Endothelial cell of umbilical vein (primary cell): ENCODE data around the gene CCDC69.

Source experiments
- CTCF ChIP-seq, 2 donors: IDR thresholded peaks; 1 replicate in 1 of 2; 2 replicates in 1 of 2; pipeline ENCODE4 v1.5.1; 2011; ENCODE audit warnings: low read length in 2 of 2, mild to moderate bottlenecking in 2 of 2, moderate library complexity in 2 of 2, control low read depth in 1 of 2, inconsistent platforms in 1 of 2, low read depth in 1 of 2; ENCODE audit not compliant: insufficient read depth in 1 of 2; ENCODE audit errors: extremely low read depth in 1 of 2
- EZH2 ChIP-seq: IDR thresholded peaks from 2 replicates; pipeline ENCODE4 v1.6.1; 2012; ENCODE audit warnings: borderline replicate concordance, low read depth, mild to moderate bottlenecking, moderate library complexity, low read length, inconsistent platforms; ENCODE audit not compliant: severe bottlenecking
- FOS ChIP-seq: IDR thresholded peaks from 2 replicates; pipeline ENCODE4 v1.6.1; 2011; ENCODE audit warnings: mild to moderate bottlenecking, low read length, moderate library complexity, borderline replicate concordance; ENCODE audit not compliant: insufficient read depth
- GATA2 ChIP-seq: IDR thresholded peaks from 2 replicates; pipeline ENCODE4 v1.7.0; 2011; ENCODE audit warnings: low read depth, mild to moderate bottlenecking, moderate library complexity, mixed read lengths, low read length; ENCODE audit not compliant: insufficient read length, insufficient read depth
- POLR2A ChIP-seq: IDR thresholded peaks from 2 replicates; pipeline ENCODE4 v1.6.1; 2012; ENCODE audit warnings: low read depth, mild to moderate bottlenecking, control low read depth, low read length
- POLR2AphosphoS5 ChIP-seq: IDR thresholded peaks from 2 replicates; pipeline ENCODE4 v1.6.1; 2012; ENCODE audit warnings: low read depth, mild to moderate bottlenecking, control low read depth, low read length, moderate library complexity; ENCODE audit not compliant: insufficient read depth

GRCh38 chr5:151258201-151258611 lies 34.3 kb upstream of the CCDC69 start:
- TF ChIP-seq CTCF (IDR thresholded peaks at IDR 0.05; ENCODE audit: extremely low read depth in 1 of 2, insufficient read depth in 1 of 2, low read depth in 1 of 2, low read length in 2 of 2) (no peak), POLR2AphosphoS5 (no peak), EZH2 (no peak), FOS (no peak), POLR2A (no peak), GATA2 (no peak)
